ENCODE measurements around the gene TRIM45.
A peak's percentile ranks its signal among the peaks of the same experiment; 100 is the strongest.

The TRIM45 gene, protein sequence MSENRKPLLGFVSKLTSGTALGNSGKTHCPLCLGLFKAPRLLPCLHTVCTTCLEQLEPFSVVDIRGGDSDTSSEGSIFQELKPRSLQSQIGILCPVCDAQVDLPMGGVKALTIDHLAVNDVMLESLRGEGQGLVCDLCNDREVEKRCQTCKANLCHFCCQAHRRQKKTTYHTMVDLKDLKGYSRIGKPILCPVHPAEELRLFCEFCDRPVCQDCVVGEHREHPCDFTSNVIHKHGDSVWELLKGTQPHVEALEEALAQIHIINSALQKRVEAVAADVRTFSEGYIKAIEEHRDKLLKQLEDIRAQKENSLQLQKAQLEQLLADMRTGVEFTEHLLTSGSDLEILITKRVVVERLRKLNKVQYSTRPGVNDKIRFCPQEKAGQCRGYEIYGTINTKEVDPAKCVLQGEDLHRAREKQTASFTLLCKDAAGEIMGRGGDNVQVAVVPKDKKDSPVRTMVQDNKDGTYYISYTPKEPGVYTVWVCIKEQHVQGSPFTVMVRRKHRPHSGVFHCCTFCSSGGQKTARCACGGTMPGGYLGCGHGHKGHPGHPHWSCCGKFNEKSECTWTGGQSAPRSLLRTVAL

DNA sequence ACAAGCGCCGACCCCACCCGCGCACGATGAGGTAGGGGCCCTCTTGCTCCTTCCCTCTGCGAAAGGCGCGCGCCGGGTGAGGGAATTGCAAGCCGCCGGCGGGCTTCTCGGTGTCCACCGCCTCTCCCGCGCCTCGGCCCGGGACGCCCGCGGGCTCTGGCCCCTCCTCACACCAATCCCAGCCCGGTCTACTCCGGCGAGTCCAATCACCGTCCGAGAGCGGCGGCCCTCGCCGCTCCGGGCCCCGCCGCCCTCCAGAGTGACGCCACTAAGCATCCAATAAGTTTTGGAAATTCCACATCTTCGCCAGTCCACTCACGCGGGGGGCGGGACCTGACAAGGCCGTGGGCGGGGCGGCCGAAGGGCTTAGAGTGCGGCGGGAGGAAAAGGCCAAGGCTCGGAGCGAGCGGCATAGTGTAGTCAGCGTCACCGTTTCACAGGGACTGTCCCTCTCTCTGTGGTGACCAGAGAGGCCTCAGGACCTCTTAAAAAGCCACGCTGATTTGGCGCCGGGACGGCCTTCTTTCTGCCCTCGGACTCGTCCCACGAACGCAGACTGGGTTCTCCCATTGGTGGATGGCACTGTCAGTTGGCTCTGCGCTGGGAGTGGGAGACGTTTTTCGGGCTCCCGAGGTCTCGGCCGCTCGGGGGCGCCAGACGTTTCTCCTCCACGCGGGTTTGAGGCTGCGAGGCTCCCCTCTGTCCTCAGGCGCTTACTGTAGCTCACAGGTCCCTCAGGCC is at the start of gene TRIM45:
TRIM45 (minus strand) TSS at position 161 of the 741 bp plus-strand sequence. CDS start 548 bp downstream, outside the sequence.
- Mint-ChIP-seq H3K27me3 (ENCODE audit: low read depth) (peaks cover 4% of the 10 kb centered on the region), H3K27ac (peak within 1 kb of the TSS; percentile 96 to 98 (median 97)), H3K36me3 (ENCODE audit: low read depth) (peaks cover 13% of the 10 kb centered on the region), H3K4me1 (peaks cover 46% of the 10 kb centered on the region), H3K9me3 (no peaks in the 10 kb centered on the region), H3K4me3 (peak within 1 kb of the TSS; percentile 90 to 95 (median 91))
- TF ChIP-seq, protein P1, sequence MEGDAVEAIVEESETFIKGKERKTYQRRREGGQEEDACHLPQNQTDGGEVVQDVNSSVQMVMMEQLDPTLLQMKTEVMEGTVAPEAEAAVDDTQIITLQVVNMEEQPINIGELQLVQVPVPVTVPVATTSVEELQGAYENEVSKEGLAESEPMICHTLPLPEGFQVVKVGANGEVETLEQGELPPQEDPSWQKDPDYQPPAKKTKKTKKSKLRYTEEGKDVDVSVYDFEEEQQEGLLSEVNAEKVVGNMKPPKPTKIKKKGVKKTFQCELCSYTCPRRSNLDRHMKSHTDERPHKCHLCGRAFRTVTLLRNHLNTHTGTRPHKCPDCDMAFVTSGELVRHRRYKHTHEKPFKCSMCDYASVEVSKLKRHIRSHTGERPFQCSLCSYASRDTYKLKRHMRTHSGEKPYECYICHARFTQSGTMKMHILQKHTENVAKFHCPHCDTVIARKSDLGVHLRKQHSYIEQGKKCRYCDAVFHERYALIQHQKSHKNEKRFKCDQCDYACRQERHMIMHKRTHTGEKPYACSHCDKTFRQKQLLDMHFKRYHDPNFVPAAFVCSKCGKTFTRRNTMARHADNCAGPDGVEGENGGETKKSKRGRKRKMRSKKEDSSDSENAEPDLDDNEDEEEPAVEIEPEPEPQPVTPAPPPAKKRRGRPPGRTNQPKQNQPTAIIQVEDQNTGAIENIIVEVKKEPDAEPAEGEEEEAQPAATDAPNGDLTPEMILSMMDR (IDR thresholded peaks at IDR 0.05; ENCODE audit: unreplicated experiment in 3 of 3), result peak; percentile 69 to 88 (median 75)

DNA sequence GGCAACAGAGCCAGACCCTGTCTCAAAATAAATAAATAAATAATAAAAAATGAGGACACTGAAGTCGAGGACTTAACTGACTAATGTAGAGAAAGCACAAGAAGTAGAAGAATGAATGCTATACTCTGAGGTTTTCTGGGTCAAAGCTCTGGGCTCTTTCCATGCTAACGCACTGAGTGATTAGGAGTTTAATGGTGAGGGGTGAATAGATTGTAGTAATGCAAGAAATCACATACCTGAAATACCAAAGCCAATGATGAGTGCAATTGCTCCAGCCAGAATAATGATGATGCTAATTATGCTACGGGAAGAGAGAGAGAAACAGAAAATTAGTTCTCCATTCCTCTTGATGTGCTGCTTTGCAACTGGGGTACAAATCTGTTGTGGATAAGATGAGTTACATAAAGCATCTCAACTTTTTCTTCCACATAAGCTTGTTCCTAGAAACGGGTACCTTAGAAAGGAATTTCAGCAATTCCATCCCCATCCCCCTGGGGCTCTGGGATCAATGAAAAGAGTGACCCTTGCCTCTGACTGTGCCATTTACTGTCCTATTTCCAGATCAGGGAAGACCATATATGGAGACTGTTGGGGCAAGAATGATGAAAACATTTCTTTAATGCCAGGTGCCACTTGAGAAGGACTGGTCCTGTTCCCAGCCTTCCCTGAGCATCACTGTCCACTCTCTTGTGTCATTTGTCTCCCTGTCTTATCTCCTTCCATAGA is 48.5 kb upstream of the TRIM45 start:
- H3K36me3 Mint-ChIP-seq (ENCODE audit: low read depth), result no peaks in the 10 kb centered on the region
- H3K9me3 Mint-ChIP-seq, result peaks cover 3% of the 10 kb centered on the region
- TF ChIP-seq, protein P1 (IDR thresholded peaks at IDR 0.05; ENCODE audit: unreplicated experiment in 3 of 3), result no peak
- peaks cover 3% of the 10 kb centered on the region for H3K4me1 Mint-ChIP-seq
- no peak overlapping the region for H3K4me3 Mint-ChIP-seq
- H3K27me3 Mint-ChIP-seq (ENCODE audit: low read depth), result no peaks in the 10 kb centered on the region
- no peak overlapping the region for H3K27ac Mint-ChIP-seq

DNA sequence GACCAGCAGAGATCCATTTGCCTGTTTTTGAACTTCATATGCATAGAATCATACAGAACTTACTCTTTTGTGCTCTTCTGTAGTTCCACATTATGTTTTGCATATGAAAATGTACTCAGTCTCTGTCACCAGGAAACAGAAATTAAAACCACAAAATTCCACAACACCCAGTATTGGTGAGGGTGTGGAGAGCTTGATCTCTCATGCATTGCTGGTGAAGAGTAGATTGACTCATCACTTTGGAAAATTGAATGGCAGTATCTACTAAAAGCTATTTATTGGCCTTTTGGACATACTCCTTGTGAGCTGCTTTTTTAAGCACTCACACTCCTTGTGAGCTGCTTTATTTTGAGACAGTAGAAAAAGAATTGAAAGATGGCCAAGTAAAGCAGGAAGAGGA is 45.9 kb upstream of the TRIM45 start:
- Mint-ChIP-seq H3K4me1 (peaks cover 13% of the 10 kb centered on the region), H3K27ac (no peak overlapping the region), H3K9me3 (peaks cover 3% of the 10 kb centered on the region), H3K27me3 (ENCODE audit: low read depth) (no peaks in the 10 kb centered on the region), H3K36me3 (ENCODE audit: low read depth) (no peaks in the 10 kb centered on the region), H3K4me3 (no peak overlapping the region)
- TF ChIP-seq, protein P1 (IDR thresholded peaks at IDR 0.05; ENCODE audit: unreplicated experiment in 3 of 3), result no peak

DNA sequence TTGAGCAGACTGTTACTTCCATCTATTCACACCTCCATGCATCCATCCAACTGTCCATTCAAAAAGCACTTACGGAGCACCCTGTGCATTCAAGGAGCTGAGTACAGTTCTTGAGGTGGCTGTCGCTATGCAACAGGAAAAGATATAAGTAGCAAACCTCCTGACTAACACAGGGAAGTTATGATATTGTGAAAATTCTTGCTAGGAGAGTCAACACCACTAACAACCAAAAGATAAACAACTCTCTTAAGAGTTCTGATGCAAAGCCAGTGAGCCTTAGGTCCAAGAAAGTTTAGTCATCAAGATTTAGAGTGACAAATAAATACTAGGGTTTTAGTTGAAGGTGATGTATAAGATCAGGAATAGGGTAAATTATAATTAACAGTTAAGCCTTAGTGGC is 44.5 kb upstream of the TRIM45 start:
- Mint-ChIP-seq H3K4me3 (no peak overlapping the region), H3K27me3 (ENCODE audit: low read depth) (no peaks in the 10 kb centered on the region), H3K4me1 (peaks cover 26% of the 10 kb centered on the region), H3K27ac (no peak overlapping the region), H3K9me3 (no peaks in the 10 kb centered on the region), H3K36me3 (ENCODE audit: low read depth) (no peaks in the 10 kb centered on the region)
- TF ChIP-seq, protein P1 (IDR thresholded peaks at IDR 0.05; ENCODE audit: unreplicated experiment in 3 of 3), result no peak

DNA sequence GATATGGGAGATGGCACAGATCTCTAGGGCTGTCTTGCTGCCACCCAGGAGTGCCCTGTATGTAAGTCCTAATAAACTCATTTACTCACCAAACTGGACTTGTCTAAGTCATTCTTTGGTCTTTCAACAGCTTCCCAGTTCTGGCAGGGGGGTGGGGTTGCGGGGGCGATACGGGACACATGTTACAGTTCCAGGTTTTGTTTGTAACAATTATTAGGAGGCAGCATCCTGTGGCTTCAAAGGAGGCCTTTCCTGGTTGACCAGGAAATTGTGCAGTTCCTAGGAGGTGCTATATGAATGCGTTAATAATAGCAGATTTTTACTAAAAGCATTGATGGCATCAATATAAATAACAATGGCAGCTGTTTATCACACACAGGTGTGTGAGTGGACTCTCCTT is 42.7 kb upstream of the TRIM45 start:
- no peak overlapping the region for H3K27ac Mint-ChIP-seq
- H3K36me3 Mint-ChIP-seq (ENCODE audit: low read depth), result no peaks in the 10 kb centered on the region
- TF ChIP-seq, protein P1 (IDR thresholded peaks at IDR 0.05; ENCODE audit: unreplicated experiment in 3 of 3), result no peak

More for the DNA sequence above, 42.7 kb upstream of the TRIM45 start:
- Mint-ChIP-seq H3K27me3 (ENCODE audit: low read depth) (no peaks in the 10 kb centered on the region), H3K4me1 (peaks cover 30% of the 10 kb centered on the region), H3K9me3 (no peaks in the 10 kb centered on the region), H3K4me3 (no peak overlapping the region)
